HG03521 (cell line): ENCODE measurements around the gene ADAMTSL3.

Experiments
- ATAC-seq: cut with Tn5 transposase; IDR thresholded peaks from one replicate; pipeline ENCODE4 v1.9.1; 2021; ENCODE audit warnings: mild to moderate bottlenecking, moderate library complexity; ENCODE audit not compliant: unreplicated experiment

Gene ADAMTSL3

GRCh38 chr15:83913034-83913632, 259.2 kb downstream of the ADAMTSL3 start:
- no peak for ATAC-seq

GRCh38 chr15:83914906-83915305, 261.0 kb downstream of the ADAMTSL3 start:
- ATAC-seq = no peak

- no peak for ATAC-seq
Observed at GRCh38 chr15:83917432-83917831, 263.5 kb downstream of the ADAMTSL3 start.

- no peak for ATAC-seq
Observed at GRCh38 chr15:83918011-83918410, 264.1 kb downstream of the ADAMTSL3 start.

GRCh38 chr15:83919319-83919830, 265.5 kb downstream of the ADAMTSL3 start:
- peak; percentile 67 for ATAC-seq

- ATAC-seq = no peak
Observed at GRCh38 chr15:83919978-83920510, 266.1 kb downstream of the ADAMTSL3 start.

- ATAC-seq = no peak
Observed at GRCh38 chr15:83922649-83923294, 268.8 kb downstream of the ADAMTSL3 start.

- no peak for ATAC-seq
Observed at GRCh38 chr15:83926116-83926515, 272.2 kb downstream of the ADAMTSL3 start.

GRCh38 chr15:83927704-83928391, 273.9 kb downstream of the ADAMTSL3 start:
- ATAC-seq = peak; percentile 35

- peak; percentile 85 for ATAC-seq
Observed at GRCh38 chr15:83928392-83928734, 274.4 kb downstream of the ADAMTSL3 start.

GRCh38 chr15:83928878-83929418, 275.0 kb downstream of the ADAMTSL3 start:
- no peak for ATAC-seq

- no peak for ATAC-seq
Observed at GRCh38 chr15:83929619-83930018, 275.7 kb downstream of the ADAMTSL3 start.

GRCh38 chr15:83930392-83931212, 276.7 kb downstream of the ADAMTSL3 start:
- no peak for ATAC-seq

- no peak for ATAC-seq
Observed at GRCh38 chr15:83935774-83936173, 281.9 kb downstream of the ADAMTSL3 start.

- ATAC-seq = no peak
Observed at GRCh38 chr15:83940136-83940535, 286.2 kb downstream of the ADAMTSL3 start.

- no peak for ATAC-seq
Observed at GRCh38 chr15:83943043-83943442, 289.1 kb downstream of the ADAMTSL3 start.

GRCh38 chr15:83943849-83944404, 290.0 kb downstream of the ADAMTSL3 start:
- no peak for ATAC-seq

GRCh38 chr15:83947156-83947555, 293.2 kb downstream of the ADAMTSL3 start:
- ATAC-seq = no peak

- no peak for ATAC-seq
Observed at GRCh38 chr15:83954506-83954905, 300.6 kb downstream of the ADAMTSL3 start.

- ATAC-seq = peak; percentile 98
Observed at GRCh38 chr15:83955806-83956265, 301.9 kb downstream of the ADAMTSL3 start.
